Ammon's horn (tissue), 1 donor: ENCODE data around the gene PHKB.

Experiments used
- DNase-seq: peaks from one replicate; pipeline ENCODE4 v3.0.0-alpha.2; 2016; ENCODE audit warnings: low spot score

PHKB gene

DNA sequence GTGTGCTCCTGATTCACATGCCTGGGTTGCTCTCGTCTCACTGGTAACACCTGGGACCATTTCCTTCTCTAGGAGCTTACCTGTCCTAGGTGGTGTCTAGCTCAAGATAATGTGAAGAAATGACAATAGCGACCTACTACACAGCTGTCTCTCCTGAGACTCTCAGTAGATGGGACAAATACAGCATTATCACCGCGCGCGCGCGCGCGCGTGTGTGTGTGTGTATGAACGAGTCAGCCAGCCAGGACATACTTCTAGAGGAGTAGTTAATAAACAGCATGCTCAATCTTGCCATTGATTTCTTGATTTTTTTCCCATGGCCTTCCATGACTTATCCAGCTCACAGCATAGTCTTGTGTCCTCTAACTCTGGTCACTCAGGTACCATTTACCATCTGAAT is 268.6 kb downstream of the PHKB start:
- DNase-seq, result no peak

DNA sequence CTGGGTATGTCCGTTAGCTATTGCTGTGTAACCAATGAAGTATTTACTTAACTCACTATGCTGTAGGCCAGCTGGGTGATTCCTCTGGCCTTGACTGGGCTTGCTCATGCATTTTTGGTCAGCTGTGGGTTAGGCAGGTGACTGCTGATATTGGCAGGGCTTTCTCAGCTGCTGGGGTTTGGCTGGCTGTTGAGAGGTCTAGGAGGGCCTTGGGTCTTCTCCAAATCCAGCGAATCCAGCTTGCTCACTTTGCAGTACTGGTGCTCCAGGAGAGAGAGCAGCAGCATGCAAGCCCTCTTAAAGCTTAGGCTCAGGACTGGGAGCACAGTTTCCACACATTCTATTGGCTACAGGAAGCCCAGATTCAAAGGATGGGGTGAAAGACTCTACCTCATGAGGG is 270.1 kb downstream of the PHKB start:
- DNase-seq, result no peak

DNA sequence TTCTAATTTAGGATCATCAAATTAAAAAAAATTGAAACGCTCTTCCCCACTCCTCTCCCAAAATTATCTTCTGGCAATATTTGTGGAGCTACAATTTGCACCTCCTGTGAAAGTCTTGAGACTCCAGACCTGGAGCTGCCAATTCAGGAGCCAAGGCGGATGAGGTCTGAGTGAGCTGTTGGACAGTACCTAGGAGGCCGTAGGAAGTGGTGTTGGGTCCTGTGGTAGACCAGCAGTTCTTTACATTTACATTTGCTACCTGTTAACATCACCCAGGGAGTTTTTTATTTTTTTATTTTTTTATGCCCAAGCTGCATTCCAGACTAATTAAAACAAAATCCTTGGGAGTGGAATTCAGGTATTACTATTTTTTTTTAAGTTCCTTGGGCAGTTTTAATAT is 271.0 kb downstream of the PHKB start:
- no peak for DNase-seq

DNA sequence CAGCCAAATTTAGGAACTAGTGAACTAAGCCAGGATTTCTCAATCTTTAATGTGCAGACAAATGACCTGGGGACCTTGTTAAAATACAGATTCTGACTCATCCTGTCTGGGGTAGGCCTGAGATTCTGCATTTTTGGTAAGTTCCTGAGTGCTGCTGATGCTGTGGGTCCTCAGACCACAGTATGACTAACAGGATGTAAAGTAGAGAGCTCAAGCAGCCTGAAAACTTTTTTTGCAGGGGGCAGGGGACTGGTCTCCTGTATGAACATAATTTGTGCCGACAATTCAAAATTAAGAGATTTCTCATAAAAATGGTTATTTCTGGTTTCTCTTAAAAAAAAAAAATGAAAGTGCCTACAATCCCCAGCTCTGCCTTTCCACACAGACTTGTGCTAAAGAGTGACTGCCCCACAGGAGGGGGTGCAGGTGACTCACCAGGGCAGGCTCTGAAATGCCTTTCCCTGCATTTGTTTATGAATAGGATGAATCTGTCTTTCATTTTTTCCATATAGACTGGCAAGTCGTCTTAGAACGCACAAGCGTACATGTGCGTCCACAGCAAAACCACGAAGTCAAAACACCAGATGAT is 271.5 kb downstream of the PHKB start:
- DNase-seq, result no peak

DNA sequence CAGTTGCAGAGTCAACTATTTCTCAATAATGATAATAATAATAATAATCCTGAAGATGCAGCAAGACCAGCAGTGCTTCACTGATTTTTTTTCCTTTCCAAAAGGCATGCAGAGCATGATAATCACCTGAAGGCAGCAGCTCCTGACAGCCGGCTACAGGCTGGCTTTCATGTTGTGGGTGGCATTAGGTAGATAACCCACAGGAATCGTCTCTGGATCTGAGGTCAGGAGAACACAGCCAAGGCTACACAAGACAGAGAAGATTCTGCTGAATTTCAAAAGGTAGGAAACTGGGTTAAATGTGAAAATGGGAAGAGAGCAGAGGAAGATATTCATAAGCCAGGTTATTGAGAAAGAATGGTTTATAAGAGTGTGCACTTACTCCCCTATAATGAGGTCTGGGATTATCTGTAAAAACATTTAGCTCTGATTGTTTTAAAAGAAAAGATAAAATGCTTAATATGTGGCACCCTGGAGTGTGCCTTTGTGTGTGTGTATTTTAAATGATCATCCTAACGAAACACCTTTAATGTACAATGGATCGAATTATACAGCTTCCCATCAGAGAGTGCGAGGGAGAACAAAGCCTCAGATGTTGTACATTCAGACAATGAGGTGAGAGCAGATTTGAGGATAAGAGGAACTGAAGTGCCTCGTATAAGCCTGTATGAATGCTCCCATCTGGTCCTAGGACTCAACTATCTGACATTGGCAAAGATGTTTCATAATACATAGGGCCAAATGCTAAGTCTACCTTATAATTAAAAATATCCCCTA is 273.1 kb downstream of the PHKB start:
- no peak for DNase-seq

DNA sequence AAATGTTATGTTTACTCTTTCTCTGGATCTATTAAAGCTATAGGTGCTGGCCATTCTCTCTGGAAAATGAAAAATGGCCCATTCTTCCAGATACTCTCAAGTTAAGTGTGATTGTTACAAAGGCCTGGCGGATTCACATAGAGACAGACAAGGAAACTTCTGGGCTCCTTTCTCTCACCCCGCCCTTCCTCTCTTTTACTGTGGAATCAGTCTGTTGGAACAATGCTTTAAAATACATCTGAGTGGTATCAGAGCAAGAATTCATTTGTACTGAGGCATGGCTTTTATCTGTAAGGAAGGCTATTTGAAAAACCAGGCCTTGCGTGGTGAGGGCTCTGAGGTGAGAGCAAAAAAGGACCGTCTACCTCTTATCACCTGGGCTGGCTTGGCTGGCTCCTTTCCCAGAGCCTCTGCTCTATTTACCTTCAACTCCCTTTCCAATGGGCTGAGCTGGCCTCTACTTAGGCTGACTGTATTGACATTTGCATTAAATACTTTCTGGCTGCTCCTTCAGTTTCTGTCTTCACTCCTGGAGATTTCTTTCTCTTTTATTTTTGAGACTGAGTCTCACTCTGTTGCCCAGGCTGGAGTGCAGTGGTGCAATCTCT is 274.0 kb downstream of the PHKB start:
- DNase-seq, result no peak

DNA sequence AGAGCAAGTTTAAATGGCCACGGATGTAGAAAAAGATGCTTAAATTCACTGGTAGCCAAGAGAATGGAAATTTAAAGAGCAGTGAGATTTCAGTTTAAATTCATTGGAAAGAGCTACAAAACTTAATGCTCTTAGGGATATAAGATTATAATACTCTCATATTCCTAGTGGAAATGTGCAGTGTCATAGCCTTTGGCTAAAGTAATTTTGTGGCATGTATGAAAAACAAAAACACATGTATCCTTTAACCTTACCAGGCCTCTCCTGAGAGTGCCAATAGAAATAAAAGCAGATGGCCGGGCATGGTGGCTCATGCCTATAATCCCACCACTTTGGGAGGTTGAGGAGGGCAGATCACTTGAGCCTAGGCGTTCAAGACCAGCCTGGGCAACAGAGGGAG is 289.2 kb downstream of the PHKB start:
- no peak for DNase-seq
